Mononuclear cell (primary cell): Measurements from ENCODE around the gene NUDT17. TPM values are rescaled to one million over a fixed set of nuclear protein-coding genes. Genes with fewer than 3 reads are reported as not detected.
A peak's percentile ranks its signal among the peaks of the same experiment; 100 is the strongest.

Experiments used
- H3K27me3 ChIP-seq: 2 replicates; pipeline ENCODE4 v1.6.0; 2011; ENCODE audit warnings: low read length, control low read depth; ENCODE audit not compliant: insufficient read depth
- H3K4me1 ChIP-seq: 2 replicates; pipeline ENCODE4 v1.5.1; 2011; ENCODE audit warnings: mild to moderate bottlenecking, low read length, control low read depth; ENCODE audit not compliant: insufficient read depth
- H3K4me3 ChIP-seq: 2 replicates; pipeline ENCODE4 v1.5.1; 2011; ENCODE audit warnings: mild to moderate bottlenecking, low read length, moderate library complexity
- H3K9me3 ChIP-seq: 2 replicates; pipeline ENCODE4 v1.5.1; 2011; ENCODE audit warnings: low read depth, mild to moderate bottlenecking, control low read depth, low read length
- total RNA-seq: library from RNA; depleted of rRNA; stranded (reverse); fragments of >200 nt; gene quantifications from one replicate; pipeline ENCODE4 v1.2.3, GENCODE V29; 2012

The NUDT17 gene
- total RNA-seq, 1 donor, result 1.2 TPM

DNA sequence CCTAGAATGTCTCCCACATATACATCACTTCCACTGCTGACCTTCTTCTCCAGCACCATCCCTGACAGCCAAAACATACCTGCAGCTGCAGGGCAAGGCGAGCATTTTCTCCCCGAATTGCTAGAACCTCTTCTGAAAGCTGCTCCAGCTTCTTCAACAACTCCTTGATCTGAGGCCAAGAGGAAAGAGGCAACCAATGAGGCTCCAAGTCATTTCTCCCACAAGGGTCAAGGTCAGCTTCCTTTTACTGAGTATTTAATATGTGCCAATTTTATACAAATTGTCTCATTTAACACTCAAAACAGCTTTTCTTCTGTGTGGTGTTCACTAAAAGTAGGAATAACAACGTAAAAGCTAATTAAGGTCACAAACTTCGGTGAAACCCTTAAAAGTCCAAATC is 22.8 kb downstream of the NUDT17 start:
- Histone ChIP-seq H3K9me3 (no peaks in the 10 kb centered on the region), H3K27me3 (no peaks in the 10 kb centered on the region), H3K4me1 (peaks cover 18% of the 10 kb centered on the region), H3K4me3 (no peak overlapping the region)

- Histone ChIP-seq H3K4me1 (peaks cover 18% of the 10 kb centered on the region), H3K9me3 (no peaks in the 10 kb centered on the region), H3K4me3 (peak overlapping the region; percentile 34), H3K27me3 (no peaks in the 10 kb centered on the region)
Observed at GRCh38 chr1:145871994-145872924, 26.8 kb downstream of the NUDT17 start.

GRCh38 chr1:145874646-145875045 is 29.2 kb downstream of the NUDT17 start:
- Histone ChIP-seq H3K4me3 (no peak overlapping the region), H3K9me3 (no peaks in the 10 kb centered on the region), H3K4me1 (peaks cover 18% of the 10 kb centered on the region), H3K27me3 (no peaks in the 10 kb centered on the region)

DNA sequence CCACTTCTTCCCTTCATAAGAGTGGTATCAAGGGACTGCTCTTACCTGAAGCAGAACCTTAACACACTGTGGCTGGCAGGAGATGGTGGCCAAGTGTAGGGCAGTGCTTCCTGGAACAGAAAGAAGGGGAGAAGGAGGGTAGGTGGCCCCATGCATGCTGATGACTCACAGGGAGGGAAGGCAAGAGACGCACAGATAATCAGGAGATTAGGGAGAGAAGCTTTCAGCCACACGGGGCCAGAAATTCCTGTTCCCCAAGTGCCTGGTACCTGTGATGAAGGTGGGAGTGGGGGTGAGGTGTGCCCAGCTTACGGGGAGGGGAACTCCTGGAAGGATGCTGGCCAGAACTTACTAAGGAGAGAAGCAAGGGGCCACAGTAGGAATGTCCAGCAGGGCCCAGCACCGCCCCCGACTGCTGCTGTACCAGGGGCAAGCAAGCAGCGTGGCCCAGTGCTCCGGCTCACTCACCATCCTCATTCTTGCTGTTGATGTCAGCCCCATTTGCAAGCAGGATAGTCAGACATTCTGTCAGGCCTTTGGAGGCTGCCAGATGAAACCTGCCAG is 32.6 kb downstream of the NUDT17 start:
- no peaks in the 10 kb centered on the region for H3K27me3 ChIP-seq
- no peaks in the 10 kb centered on the region for H3K9me3 ChIP-seq
- no peak overlapping the region for H3K4me3 ChIP-seq
- H3K4me1 ChIP-seq, result no peaks in the 10 kb centered on the region

- Histone ChIP-seq H3K4me1 (no peaks in the 10 kb centered on the region), H3K9me3 (no peaks in the 10 kb centered on the region), H3K4me3 (no peak overlapping the region), H3K27me3 (peaks cover 3% of the 10 kb centered on the region)
Observed at GRCh38 chr1:145878724-145879123, 33.3 kb downstream of the NUDT17 start.

DNA sequence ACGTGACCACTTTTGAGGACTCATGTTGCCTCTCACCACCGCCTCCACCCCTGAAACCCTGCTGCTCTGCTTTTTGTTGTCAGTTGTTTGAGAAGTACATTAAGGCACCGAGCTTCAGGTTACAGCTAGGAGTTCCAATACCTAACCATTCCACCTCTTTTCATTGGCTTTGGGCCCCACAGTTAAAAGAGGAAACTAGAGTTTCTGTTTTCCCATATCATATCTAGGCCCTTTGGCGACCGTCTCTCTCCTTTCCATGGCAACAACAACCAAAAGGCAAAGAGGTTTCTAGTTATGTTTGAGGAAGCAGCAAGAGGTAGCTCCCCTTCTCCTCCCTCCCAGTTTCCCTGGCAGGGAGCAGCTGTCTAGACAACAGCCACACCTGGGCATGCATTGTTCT is 34.3 kb downstream of the NUDT17 start:
- no peak overlapping the region for H3K4me3 ChIP-seq
- peaks cover 13% of the 10 kb centered on the region for H3K27me3 ChIP-seq
- H3K9me3 ChIP-seq, result no peaks in the 10 kb centered on the region
- H3K4me1 ChIP-seq, result no peaks in the 10 kb centered on the region

- Histone ChIP-seq H3K9me3 (no peaks in the 10 kb centered on the region), H3K27me3 (peaks cover 13% of the 10 kb centered on the region), H3K4me1 (peaks cover 10% of the 10 kb centered on the region), H3K4me3 (no peak overlapping the region)
Observed at GRCh38 chr1:145884675-145885074, 39.2 kb downstream of the NUDT17 start.

DNA sequence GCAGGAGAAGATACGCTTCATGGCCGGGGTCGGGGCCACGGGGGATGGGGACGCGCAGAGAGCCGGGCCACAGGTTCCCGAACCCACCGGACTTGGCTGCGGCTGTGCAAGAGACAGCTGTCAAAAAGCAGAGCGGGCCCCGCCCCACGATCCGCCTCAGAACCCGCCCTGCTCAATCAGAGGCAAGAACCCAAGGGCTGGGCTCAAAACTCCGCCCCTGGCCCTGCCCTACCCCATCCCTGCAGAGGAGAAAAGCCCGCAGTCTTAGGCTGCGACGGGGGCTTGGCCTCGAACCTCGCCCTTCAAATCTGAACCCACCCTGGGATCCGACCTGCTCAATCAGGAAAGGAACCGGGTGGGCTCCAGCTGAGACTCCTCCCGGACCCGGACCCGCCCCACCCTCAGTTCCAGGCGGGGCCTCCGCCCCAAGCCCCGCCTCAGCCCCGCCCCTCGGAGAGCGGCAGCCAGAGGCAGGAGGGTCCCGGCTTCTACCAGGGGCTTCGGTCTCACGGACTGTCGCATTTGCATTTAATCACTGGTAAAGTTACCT is 40.4 kb downstream of the NUDT17 start, which contains the start of gene ANKRD35:
TSS of gene ANKRD35 (minus strand) at position 129 of the 550 bp plus-strand sequence. CDS start at position 21, 108 bp downstream.
- Histone ChIP-seq H3K4me3 (peak within 1 kb of the TSS; percentile 54), H3K4me1 (peaks cover 10% of the 10 kb centered on the region), H3K9me3 (no peaks in the 10 kb centered on the region), H3K27me3 (peaks cover 13% of the 10 kb centered on the region)

DNA sequence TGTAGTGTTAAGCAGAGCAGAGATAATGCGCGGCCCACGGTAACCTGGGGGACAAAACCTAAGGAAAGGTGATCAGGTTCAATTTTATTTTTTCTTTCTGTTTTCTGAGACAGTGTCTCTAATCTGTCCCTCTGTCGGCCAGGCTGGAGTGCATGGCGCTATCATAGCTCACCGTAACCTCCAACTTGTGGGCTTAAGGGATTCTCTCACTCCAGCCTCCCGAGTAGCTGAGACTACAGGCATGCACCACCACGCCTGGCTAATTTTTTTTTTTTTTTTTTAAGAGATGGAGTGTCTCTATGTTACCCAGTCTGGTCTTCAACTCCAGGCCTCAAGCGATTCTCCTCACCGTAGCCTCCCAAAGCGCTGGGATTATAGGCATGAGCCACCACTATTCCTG is 41.0 kb downstream of the NUDT17 start:
- H3K9me3 ChIP-seq, result no peaks in the 10 kb centered on the region
- peak overlapping the region; percentile 54 for H3K4me3 ChIP-seq
- H3K4me1 ChIP-seq, result peaks cover 10% of the 10 kb centered on the region
- H3K27me3 ChIP-seq, result peaks cover 13% of the 10 kb centered on the region

- Histone ChIP-seq H3K4me3 (no peak overlapping the region), H3K4me1 (peaks cover 10% of the 10 kb centered on the region), H3K27me3 (peaks cover 13% of the 10 kb centered on the region), H3K9me3 (no peaks in the 10 kb centered on the region)
Observed at GRCh38 chr1:145886816-145887215, 41.4 kb downstream of the NUDT17 start.

DNA sequence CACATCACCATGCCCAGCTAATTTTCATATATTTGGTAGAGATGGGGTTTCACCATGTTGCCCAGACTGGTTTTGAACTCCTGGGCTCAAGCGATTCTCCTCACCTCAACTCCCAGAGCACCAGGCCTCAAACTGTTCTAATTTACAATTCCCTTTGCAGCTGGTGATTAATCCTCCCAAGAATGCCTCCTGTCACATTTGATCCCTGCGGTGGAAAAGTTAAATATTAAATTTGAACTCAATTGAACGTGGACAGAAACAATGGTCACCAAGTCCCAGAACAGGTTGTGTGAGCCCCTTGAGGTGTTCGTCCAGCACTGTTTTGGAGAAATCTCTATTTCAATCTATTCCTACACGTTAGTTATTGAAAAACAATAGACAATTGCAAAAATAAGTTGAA is 42.2 kb downstream of the NUDT17 start:
- peaks cover 10% of the 10 kb centered on the region for H3K4me1 ChIP-seq
- H3K9me3 ChIP-seq, result no peaks in the 10 kb centered on the region
- H3K27me3 ChIP-seq, result peaks cover 13% of the 10 kb centered on the region
- H3K4me3 ChIP-seq, result no peak overlapping the region

GRCh38 chr1:145889722-145890121 is 44.3 kb downstream of the NUDT17 start:
- no peak overlapping the region for H3K4me3 ChIP-seq
- H3K4me1 ChIP-seq, result peaks cover 10% of the 10 kb centered on the region
- peaks cover 1% of the 10 kb centered on the region for H3K27me3 ChIP-seq
- H3K9me3 ChIP-seq, result no peaks in the 10 kb centered on the region

DNA sequence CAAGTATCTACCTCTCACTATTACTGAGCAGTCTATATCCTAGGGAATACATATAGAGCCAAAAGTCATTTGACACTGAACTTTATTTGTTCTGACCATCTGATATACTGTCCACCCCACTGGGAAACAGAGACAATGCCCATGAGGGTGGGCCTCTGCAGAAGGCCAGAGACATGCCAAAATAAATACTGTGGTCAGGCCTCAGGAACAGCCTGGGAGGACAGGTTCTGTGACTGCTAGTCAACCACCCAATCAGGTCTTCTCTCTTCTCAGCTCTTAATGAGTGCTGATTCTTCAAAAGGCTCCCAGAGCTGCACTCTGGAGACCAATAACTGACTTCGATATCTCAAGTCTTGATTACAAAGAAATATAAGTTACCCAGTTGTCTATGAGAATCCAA is 45.7 kb downstream of the NUDT17 start:
- Histone ChIP-seq H3K27me3 (no peaks in the 10 kb centered on the region), H3K4me1 (peaks cover 4% of the 10 kb centered on the region), H3K9me3 (no peaks in the 10 kb centered on the region), H3K4me3 (no peak overlapping the region)

- no peak overlapping the region for H3K4me3 ChIP-seq
Observed at GRCh38 chr1:145891587-145892485, 46.4 kb downstream of the NUDT17 start.

More at GRCh38 chr1:145891587-145892485, 46.4 kb downstream of the NUDT17 start:
- Histone ChIP-seq H3K9me3 (no peaks in the 10 kb centered on the region), H3K4me1 (no peaks in the 10 kb centered on the region), H3K27me3 (no peaks in the 10 kb centered on the region)
